GM12892 (cell line): ENCODE data around the gene AKAP13.

Source experiments
- POLR2AphosphoS5 ChIP-seq: IDR thresholded peaks from 2 replicates; pipeline ENCODE4 v1.6.1; 2011; ENCODE audit warnings: low read depth, low read length, control low read depth
- TAF1 ChIP-seq: IDR thresholded peaks from 2 replicates; pipeline ENCODE4 v1.6.1; 2011; ENCODE audit warnings: low read depth, mild to moderate bottlenecking, control low read depth, low read length, borderline replicate concordance

DNA sequence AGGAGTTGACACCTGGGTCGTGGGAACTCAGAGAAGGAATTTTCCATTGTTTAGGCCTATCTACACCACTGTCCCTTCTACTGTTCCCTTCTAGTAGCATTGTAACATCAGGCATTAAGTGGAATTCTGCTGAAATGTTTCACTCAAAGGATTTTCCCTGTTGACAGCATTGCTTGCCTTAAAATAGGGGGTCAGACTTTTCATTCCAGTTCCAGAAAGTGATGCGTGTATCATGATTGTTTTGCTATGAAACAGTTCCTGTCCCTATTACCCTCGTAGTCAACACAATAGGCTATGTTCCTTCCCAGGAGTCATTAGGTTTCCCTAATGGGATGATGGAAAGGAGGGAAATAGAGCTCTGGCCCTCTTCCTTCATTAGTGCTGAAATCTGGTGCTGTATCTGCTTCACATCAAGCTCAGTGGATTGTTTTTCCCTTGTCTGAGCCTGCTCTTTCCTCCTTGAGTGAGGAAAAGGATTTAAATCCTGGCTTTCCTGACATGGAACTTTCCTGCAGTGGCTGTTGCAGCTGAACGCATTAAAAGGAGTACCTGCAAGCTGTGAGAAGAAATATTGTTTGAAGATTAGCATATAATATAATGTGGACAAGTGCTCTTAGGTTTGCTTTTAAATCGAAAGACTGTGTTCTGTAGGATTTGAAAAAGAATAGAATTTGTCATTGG is 218.5 kb downstream of the AKAP13 start:
- TF ChIP-seq POLR2AphosphoS5 (no peak), TAF1 (no peak)
